GM19438 (cell line): ENCODE measurements around the gene MACROD2.
A peak's percentile ranks its signal among the peaks of the same experiment; 100 is the strongest.

Source experiments
- ATAC-seq: cut with Tn5 transposase; IDR thresholded peaks from one replicate; pipeline ENCODE4 v1.9.1; 2021; ENCODE audit warnings: low read depth; ENCODE audit not compliant: unreplicated experiment

MACROD2 gene

GRCh38 chr20:16058268-16058667, 2063.0 kb downstream of the MACROD2 start:
- ATAC-seq, result no peak

GRCh38 chr20:16059841-16060240, 2064.5 kb downstream of the MACROD2 start:
- ATAC-seq, result no peak

GRCh38 chr20:16061351-16061750, 2066.0 kb downstream of the MACROD2 start:
- no peak for ATAC-seq

GRCh38 chr20:16062661-16063581, 2067.6 kb downstream of the MACROD2 start:
- ATAC-seq, result no peak

- no peak for ATAC-seq
Observed at GRCh38 chr20:16063881-16064280, 2068.6 kb downstream of the MACROD2 start.

- no peak for ATAC-seq
Observed at GRCh38 chr20:16064989-16065707, 2069.8 kb downstream of the MACROD2 start.

GRCh38 chr20:16066571-16066970, 2071.3 kb downstream of the MACROD2 start:
- no peak for ATAC-seq

- peak; percentile 93 for ATAC-seq
Observed at GRCh38 chr20:16069389-16070010, 2074.2 kb downstream of the MACROD2 start.

GRCh38 chr20:16072220-16072619, 2076.9 kb downstream of the MACROD2 start:
- ATAC-seq, result no peak

- no peak for ATAC-seq
Observed at GRCh38 chr20:16078172-16078898, 2083.0 kb downstream of the MACROD2 start.

GRCh38 chr20:16081421-16081820, 2086.1 kb downstream of the MACROD2 start:
- no peak for ATAC-seq

GRCh38 chr20:16082051-16082550, 2086.8 kb downstream of the MACROD2 start:
- no peak for ATAC-seq

GRCh38 chr20:16083639-16084280, 2088.4 kb downstream of the MACROD2 start:
- no peak for ATAC-seq

- no peak for ATAC-seq
Observed at GRCh38 chr20:16095226-16095625, 2099.9 kb downstream of the MACROD2 start.

GRCh38 chr20:16096756-16097326, 2101.5 kb downstream of the MACROD2 start:
- no peak for ATAC-seq

- ATAC-seq, result no peak
Observed at GRCh38 chr20:16097788-16098187, 2102.5 kb downstream of the MACROD2 start.

- no peak for ATAC-seq
Observed at GRCh38 chr20:16098890-16099639, 2103.7 kb downstream of the MACROD2 start.

GRCh38 chr20:16100111-16100510, 2104.8 kb downstream of the MACROD2 start:
- ATAC-seq, result no peak

GRCh38 chr20:16100767-16101166, 2105.5 kb downstream of the MACROD2 start:
- ATAC-seq, result no peak
